ENCODE measurements around the gene MTG2. TPM values are rescaled to one million over a fixed set of nuclear protein-coding genes. Genes with fewer than 3 reads are reported as not detected.

Gene MTG2
- total and polyA plus RNA-seq, 2 of the 8 experiments (the other 6 are each of a cell fraction or from before 2014, with no cell fraction given): 14.4 to 22.8 TPM

DNA sequence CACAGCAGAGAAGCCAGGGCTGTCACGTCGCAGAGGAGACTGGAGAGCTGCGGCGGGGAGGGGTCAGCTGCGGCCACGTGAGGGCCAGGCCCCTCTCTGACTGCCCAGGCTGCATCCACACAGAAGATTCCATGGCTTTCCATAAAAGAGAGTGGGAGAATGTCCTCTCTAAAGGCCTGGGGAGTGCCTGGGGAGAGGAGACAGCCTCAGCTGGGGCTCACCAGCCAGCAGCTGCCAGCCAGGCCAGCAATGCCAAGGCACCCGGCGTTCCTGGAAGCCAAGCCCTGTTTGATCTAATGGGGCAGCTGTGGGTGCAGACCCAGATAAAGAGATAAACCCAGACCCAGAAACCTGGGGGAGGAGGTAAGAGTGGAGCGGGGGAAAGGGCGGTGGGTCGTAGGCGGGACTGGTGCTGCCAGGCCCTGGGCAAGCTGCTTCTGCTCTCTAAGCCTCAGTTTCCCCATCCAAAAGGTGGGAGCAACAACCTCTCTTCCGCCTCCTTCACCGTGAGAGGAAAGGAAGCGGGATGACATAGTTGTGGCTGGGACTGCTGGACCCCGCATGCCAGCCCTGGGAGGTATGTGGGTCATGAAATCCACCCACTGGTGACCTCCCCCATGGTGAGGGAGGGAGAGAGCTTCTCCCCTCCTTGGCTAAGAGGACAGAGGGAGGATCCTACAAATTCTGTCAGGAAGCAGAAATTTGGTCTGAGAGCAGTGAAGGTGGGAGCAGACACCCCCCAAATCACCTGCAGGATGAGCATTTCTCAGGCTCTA is 52.4 kb downstream of the MTG2 start (continued):
- TF ChIP-seq, protein P1, sequence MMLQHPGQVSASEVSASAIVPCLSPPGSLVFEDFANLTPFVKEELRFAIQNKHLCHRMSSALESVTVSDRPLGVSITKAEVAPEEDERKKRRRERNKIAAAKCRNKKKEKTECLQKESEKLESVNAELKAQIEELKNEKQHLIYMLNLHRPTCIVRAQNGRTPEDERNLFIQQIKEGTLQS (IDR thresholded peaks at IDR 0.05; ENCODE audit: insufficient read depth, low read depth, low read length): no peak
- TF ChIP-seq CBX5 (IDR thresholded peaks at IDR 0.05; ENCODE audit: low read depth, low read length) (no peak), GABPA (IDR thresholded peaks at IDR 0.05; ENCODE audit: borderline replicate concordance, insufficient read depth, low read length) (no peak), RFX5 (IDR thresholded peaks at IDR 0.05; ENCODE audit: borderline replicate concordance, low read depth, low read length) (no peak), SP2 (IDR thresholded peaks at IDR 0.05; ENCODE audit: low read length) (no peak), CTCF (IDR thresholded peaks at IDR 0.05; ENCODE audit: control extremely low read depth in 1 of 3, insufficient read depth in 1 of 3, low read depth in 1 of 3, low read length in 3 of 3) (no peak), CREB1 (IDR thresholded peaks at IDR 0.05) (no peak)
